Smooth muscle cell (in vitro differentiated cells): ENCODE measurements around the gene CPT1B. TPM values are rescaled to one million over a fixed set of nuclear protein-coding genes. Genes with fewer than 3 reads are reported as not detected.
"Not testable (repeated sequence)": the region's sequence is repeated elsewhere in the genome, so short reads cannot be mapped to it uniquely, and the experiment has no call there.

ENCODE experiments used
- DNase-seq: peaks from one replicate; lab custom pipeline; 2025; ENCODE audit not compliant: unreplicated experiment; lab: John Stamatoyannopoulos, UW
- H2AFZ ChIP-seq: fragments of 200-600 bp; sonication (generic); 2 replicates; pipeline ENCODE4 v1.6.0; 2016; ENCODE audit warnings: antibody characterized with exemption, low read depth, mild to moderate bottlenecking
- H3F3A ChIP-seq: fragments of 200-600 bp; sonication (generic); 2 replicates; pipeline ENCODE4 v1.6.0; 2017; ENCODE audit warnings: antibody characterized with exemption, low read depth
- H3K27ac ChIP-seq: fragments of 200-600 bp; sonication (generic); 2 replicates; pipeline ENCODE4 v1.5.1; 2016; ENCODE audit warnings: low read depth, mild to moderate bottlenecking
- H3K27me3 ChIP-seq: fragments of 200-600 bp; sonication (generic); 2 replicates; pipeline ENCODE4 v1.6.1; 2016; ENCODE audit warnings: low read depth, mild to moderate bottlenecking
- H3K36me3 ChIP-seq: fragments of 200-600 bp; sonication (generic); 2 replicates; pipeline ENCODE4 v1.5.1; 2016; ENCODE audit warnings: low read depth
- H3K4me1 ChIP-seq: fragments of 200-600 bp; sonication (generic); 2 replicates; pipeline ENCODE4 v1.5.1; 2016; ENCODE audit warnings: low read depth
- H3K4me2 ChIP-seq: fragments of 200-600 bp; sonication (generic); 2 replicates; pipeline ENCODE4 v1.6.0; 2016; ENCODE audit warnings: mild to moderate bottlenecking
- H3K4me3 ChIP-seq: fragments of 200-600 bp; sonication (generic); 2 replicates; pipeline ENCODE4 v1.5.1; 2016; ENCODE audit warnings: mild to moderate bottlenecking
- H3K79me2 ChIP-seq: fragments of 200-600 bp; sonication (generic); 2 replicates; pipeline ENCODE4 v1.6.0; 2016; ENCODE audit warnings: low read depth, mild to moderate bottlenecking
- H3K9ac ChIP-seq: fragments of 200-600 bp; sonication (generic); 2 replicates; pipeline ENCODE4 v1.6.0; 2016; ENCODE audit warnings: low read depth
- H3K9me3 ChIP-seq: fragments of 200-600 bp; sonication (generic); replicated peaks from 2 replicates; pipeline ENCODE4 v1.5.1; 2016; ENCODE audit warnings: low read depth
- H4K20me1 ChIP-seq: fragments of 200-600 bp; sonication (generic); 2 replicates; pipeline ENCODE4 v1.6.0; 2016; ENCODE audit warnings: low read depth
- WGBS: methylation state at CpG from one replicate; pipeline ENCODE4 v1.1.7; 2016; ENCODE audit warnings: low lambda C conversion rate; 5-methylcytosine and 5-hydroxymethylcytosine counted together
- polyA plus RNA-seq: library from polyadenylated mRNA; unstranded; fragments of >200 nt; fragmentation: Nextera tagmentation; extraction: Ambion mirVana; gene quantifications from 2 replicates; pipeline ENCODE4 v1.2.1, GENCODE V29; 2016
- total RNA-seq: library from RNA; depleted of rRNA; stranded (reverse); fragments of >200 nt; gene quantifications from 2 replicates; pipeline ENCODE4 v1.2.3, GENCODE V29; 2014
- TF ChIP-seq, protein P1 (sequence below): fragments of 200-600 bp; sonication (generic); IDR thresholded peaks from 2 replicates; pipeline ENCODE4 v1.5.1; 2017; ENCODE audit warnings: borderline replicate concordance, mild to moderate bottlenecking, antibody characterized with exemption; ENCODE audit not compliant: insufficient read depth, poor library complexity, severe bottlenecking

CPT1B gene
- total and polyA plus RNA-seq, 2 experiments from 2014 or later: 19.3 to 20.7 TPM

DNA sequence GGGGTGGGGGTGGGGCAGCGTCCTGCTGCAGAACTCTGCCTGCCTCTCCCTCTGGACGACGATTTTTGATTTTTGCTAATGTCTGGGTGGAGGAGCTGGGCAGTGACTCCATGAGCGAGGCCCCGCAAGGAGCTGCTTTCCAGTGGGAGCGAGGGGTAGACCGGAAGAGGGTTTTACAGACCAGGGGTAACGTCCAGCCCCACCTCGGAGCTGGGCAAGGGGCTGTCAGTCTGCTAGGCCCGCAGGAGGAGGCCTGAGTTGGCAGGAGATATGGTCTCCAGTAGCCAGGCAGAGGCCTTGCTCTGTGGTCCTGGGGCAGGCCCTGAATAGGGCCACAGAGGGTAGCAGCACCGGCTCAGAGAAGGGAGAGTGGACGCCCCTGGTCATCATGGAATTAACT, 31.4 kb upstream of the CPT1B start:
- no peaks in the 10 kb centered on the region for H4K20me1 ChIP-seq
- no peak for DNase-seq
- H3K9me3 ChIP-seq: no peaks in the 10 kb centered on the region
- no peak overlapping the region for H2AFZ ChIP-seq
- H3K4me1 ChIP-seq: no peaks in the 10 kb centered on the region
- no peak overlapping the region for H3K4me3 ChIP-seq
- no peak overlapping the region for H3K27ac ChIP-seq
- 84% methylated on average over 11 of the region's 12 CpGs for WGBS
- peaks cover 28% of the 10 kb centered on the region for H3K27me3 ChIP-seq
- no peak overlapping the region for H3K4me2 ChIP-seq
- no peaks in the 10 kb centered on the region for H3K79me2 ChIP-seq
- TF ChIP-seq, protein P1, sequence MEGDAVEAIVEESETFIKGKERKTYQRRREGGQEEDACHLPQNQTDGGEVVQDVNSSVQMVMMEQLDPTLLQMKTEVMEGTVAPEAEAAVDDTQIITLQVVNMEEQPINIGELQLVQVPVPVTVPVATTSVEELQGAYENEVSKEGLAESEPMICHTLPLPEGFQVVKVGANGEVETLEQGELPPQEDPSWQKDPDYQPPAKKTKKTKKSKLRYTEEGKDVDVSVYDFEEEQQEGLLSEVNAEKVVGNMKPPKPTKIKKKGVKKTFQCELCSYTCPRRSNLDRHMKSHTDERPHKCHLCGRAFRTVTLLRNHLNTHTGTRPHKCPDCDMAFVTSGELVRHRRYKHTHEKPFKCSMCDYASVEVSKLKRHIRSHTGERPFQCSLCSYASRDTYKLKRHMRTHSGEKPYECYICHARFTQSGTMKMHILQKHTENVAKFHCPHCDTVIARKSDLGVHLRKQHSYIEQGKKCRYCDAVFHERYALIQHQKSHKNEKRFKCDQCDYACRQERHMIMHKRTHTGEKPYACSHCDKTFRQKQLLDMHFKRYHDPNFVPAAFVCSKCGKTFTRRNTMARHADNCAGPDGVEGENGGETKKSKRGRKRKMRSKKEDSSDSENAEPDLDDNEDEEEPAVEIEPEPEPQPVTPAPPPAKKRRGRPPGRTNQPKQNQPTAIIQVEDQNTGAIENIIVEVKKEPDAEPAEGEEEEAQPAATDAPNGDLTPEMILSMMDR: no peak
- H3K9ac ChIP-seq: no peak overlapping the region
- H3K36me3 ChIP-seq: no peaks in the 10 kb centered on the region
- H3F3A ChIP-seq: no peaks in the 10 kb centered on the region

DNA sequence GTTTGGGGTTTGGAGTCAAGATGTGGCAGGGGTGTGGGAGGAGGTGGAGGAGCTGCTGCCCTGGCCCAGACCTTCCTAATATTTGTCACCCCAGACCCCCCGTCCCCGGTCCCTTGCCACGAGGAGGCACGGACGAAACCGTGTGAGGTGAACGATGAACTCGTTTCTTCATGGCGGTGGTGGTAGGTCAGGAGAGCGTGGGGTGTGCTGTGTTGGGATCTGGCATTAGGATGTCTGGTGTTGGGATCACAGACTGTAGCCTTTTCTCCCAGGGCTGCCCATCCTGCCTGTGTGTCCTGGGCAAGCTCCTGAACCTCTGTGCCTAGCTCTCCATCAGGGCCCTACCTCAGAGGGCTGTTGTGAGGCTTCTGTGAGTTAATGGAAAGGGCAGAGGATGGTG, 30.8 kb upstream of the CPT1B start:
- Histone ChIP-seq H3K27me3 (peaks cover 31% of the 10 kb centered on the region), H2AFZ (no peak overlapping the region), H3K79me2 (no peaks in the 10 kb centered on the region), H3K36me3 (no peaks in the 10 kb centered on the region), H3K4me1 (no peaks in the 10 kb centered on the region), H3F3A (no peaks in the 10 kb centered on the region), H3K4me2 (no peak overlapping the region), H3K9me3 (no peaks in the 10 kb centered on the region), H4K20me1 (no peaks in the 10 kb centered on the region), H3K27ac (no peak overlapping the region), H3K4me3 (no peak overlapping the region), H3K9ac (no peak overlapping the region)
- 88% methylated on average over 10 of the region's 10 CpGs for WGBS
- no peak for DNase-seq
- TF ChIP-seq, protein P1: no peak

DNA sequence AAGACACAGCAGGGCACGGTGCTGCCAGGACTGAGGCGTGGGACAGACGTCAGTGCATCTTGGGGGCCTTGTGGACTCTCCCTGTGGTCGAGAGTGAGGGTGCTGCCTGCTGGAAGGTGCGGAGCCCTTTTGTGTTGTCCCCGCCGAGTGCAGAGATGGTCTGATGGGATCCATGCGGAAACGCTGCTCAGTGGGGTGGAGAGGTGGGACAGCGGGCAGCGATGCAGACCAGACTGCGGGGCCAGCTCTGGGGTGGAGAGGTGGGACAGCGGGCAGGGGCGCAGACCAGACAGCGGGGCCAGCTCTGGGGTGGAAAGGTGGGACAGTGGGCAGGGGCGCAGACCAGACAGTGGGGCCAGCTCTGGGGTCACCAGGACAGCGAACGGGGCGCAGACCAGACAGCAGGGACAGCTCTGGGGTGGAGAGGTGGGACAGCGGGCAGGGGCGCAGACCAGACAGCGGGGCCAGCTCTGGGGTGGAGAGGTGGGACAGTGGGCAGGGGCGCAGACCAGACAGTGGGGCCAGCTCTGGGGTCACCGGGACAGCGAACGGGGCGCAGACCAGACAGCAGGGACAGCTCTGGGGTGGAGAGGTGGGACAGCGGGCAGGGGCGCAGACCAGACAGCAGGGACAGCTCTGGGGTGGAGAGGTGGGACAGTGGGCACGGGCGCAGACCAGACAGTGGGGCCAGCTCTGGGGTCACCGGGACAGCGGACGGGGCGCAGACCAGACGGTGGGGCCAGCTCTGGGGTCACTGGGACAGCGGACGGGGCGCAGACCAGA, 30.0 kb upstream of the CPT1B start:
- 86% methylated on average over 19 of the region's 39 CpGs for WGBS
- not testable (repeated sequence) for H4K20me1 ChIP-seq, H3K36me3 ChIP-seq, H3K79me2 ChIP-seq, DNase-seq, H3F3A ChIP-seq, H3K9ac ChIP-seq, H3K4me3 ChIP-seq, H3K9me3 ChIP-seq, H3K4me2 ChIP-seq, H3K4me1 ChIP-seq, H2AFZ ChIP-seq, H3K27ac ChIP-seq
- peaks cover 39% of the 10 kb centered on the region for H3K27me3 ChIP-seq

DNA sequence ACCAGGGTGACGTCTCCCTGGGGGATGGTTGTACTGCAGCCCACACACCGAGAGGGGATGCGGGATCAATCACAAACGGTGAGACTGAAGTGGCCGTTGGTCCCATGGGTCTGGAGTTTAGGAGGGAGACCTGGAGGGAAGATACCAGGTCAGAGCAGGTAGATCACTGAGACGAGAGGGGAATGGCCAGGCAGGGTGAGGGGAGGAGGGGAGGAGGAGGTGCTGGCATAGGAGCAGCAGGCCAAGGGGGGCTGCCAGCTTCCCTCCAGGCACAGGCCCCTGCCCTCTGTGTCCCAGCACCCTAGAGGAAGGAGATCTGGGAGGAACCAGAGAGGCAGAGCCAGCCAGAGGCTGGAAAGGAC, 29.4 kb upstream of the CPT1B start:
- TF ChIP-seq, protein P1: no peak
- no peak for DNase-seq
- WGBS: 82% methylated on average over 6 of the region's 6 CpGs
- Histone ChIP-seq H3K79me2 (no peaks in the 10 kb centered on the region), H3K4me1 (no peaks in the 10 kb centered on the region), H2AFZ (no peak overlapping the region), H3K9ac (no peak overlapping the region), H3K27ac (no peak overlapping the region), H3K36me3 (no peaks in the 10 kb centered on the region), H3K9me3 (no peaks in the 10 kb centered on the region), H3F3A (no peaks in the 10 kb centered on the region), H3K4me2 (no peak overlapping the region), H3K27me3 (peaks cover 45% of the 10 kb centered on the region), H3K4me3 (no peak overlapping the region), H4K20me1 (no peaks in the 10 kb centered on the region)
